Adrenal gland (tissue), 5 donors: ENCODE data around the gene FGD5.

Experiments
- CTCF ChIP-seq, 6 experiments: fragments of 450-650 bp in 4 of 6; fragments of 200-600 bp in 2 of 6; sonication (generic) in 1 of 6; IDR thresholded peaks; 1 replicate in 5 of 6; 2 replicates in 1 of 6; pipeline versions ENCODE4 v1.5.1 to v1.8.0; 2016 to 2021; ENCODE audit warnings: antibody characterized with exemption in 6 of 6, mild to moderate bottlenecking in 2 of 6, moderate library complexity in 1 of 6
- POLR2A ChIP-seq, 2 donors: fragments of 450-650 bp; IDR thresholded peaks; one replicate each; pipeline ENCODE4 v1.6.1; 2017; ENCODE audit warnings: antibody characterized with exemption in 2 of 2, mild to moderate bottlenecking in 2 of 2, moderate library complexity in 1 of 2
- donor health status: DM: no; HTN: no; CAD: no.

DNA sequence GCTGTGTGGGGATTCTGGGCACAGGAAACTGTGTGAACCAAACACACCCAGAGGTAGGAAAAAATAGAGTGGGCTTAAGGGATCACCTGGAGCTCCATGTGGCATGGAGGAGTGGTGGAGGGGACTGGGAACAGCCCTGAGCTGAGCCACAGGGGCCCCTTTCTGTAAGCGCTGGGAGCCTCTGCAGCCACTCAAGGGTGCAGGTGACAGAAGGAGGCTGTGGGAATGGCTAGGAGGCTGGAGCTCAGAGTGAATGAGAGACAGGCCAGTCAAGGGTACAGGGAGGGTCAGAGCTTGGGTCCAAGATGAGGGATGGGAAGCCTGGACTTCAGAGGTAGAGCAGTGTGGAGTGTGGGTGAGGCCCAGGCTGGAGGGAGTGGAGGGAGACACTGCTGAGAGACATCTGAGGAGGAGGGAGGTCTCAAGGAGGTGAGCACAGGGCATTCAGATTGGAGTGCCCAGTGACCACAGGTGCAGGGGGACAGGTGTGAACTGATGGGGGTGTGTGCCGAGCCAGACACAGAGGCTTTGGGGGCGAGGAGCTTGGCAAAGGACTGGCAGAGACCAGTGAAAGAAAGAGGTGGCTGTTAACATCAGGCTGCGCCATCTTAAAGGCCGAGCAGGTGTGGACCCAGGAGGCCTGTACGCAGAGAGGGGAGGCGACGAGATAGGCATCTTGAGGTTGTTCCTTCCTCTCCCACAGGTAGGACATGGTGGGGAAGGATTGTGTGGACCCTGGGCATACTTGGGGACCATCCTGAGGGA lies 56.8 kb downstream of the FGD5 start:
- TF ChIP-seq CTCF (IDR thresholded peaks at IDR 0.05): no peak
- TF ChIP-seq POLR2A (IDR thresholded peaks at IDR 0.05): no peak
